HG03280 (cell line): ENCODE data around the gene AFAP1L2.
A peak's percentile ranks its signal among the peaks of the same experiment; 100 is the strongest.

Experiments
- ATAC-seq: cut with Tn5 transposase; IDR thresholded peaks from one replicate; pipeline ENCODE4 v1.9.1; 2021; ENCODE audit warnings: mild to moderate bottlenecking, moderate library complexity; ENCODE audit not compliant: unreplicated experiment

AFAP1L2 gene

GRCh38 chr10:114316744-114317143, 87.6 kb downstream of the AFAP1L2 start:
- ATAC-seq = no peak

DNA sequence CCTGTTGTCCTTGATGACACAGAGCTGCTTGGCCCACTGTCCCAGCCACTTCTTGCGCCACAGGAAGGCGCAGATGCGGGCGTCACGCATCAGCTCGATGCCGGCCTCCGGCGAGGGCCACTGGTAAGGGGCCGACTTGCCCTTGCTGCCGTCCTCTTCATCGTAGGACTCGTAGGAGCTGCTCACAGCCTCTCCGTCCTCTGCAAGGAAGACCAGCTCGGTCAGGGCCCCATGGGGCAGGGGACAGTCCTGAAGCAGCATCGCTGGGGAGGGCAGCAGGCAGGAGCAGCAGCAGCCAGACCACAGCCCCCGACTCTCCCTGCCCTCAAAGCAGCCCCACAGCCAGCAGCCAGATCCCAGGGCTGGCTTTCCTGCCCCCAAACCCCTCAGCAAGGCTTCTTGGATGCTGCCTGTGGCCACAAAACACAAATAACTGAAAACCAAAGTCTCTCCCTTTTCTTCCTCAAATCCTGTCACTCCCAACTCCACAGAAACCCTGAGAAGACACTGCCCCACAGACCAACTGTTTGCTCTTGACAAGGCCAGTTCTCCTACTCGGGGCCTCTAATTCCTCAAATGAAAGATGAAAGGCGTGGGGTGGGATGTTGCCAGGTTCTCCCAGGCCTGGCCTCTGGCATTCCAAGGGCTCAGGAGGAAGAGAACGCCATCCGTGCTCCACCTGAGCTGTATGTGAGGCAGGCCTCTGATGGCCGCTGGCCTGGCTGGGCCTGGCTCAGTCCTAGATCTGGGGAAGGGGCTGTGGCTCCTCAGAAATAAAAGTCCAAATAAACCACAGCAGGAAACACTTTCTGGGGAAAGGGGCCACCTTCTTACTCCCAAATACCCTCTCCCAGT, 88.5 kb downstream of the AFAP1L2 start:
- no peak for ATAC-seq

DNA sequence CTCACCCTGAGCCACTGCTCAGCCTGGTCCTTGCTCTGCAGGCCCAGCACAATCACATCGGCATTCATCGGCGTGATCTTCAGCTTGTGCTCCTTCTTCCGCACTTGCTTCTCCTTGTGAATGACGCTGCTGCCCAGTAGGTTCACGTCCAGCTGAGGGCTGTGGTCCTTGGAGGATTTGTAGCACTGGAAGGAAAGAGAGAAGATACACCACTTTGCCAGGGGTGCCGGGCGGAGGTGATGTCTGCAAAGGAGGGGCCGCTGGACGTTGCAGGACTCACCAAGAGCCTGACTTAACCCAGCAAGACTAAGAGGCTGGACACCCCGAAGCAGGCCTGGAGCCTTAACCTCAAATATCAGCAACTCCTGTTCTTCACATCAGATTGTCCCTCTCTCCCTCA, 90.4 kb downstream of the AFAP1L2 start:
- ATAC-seq = no peak

- no peak for ATAC-seq
Observed at GRCh38 chr10:114313139-114313538, 91.2 kb downstream of the AFAP1L2 start.

GRCh38 chr10:114311496-114312209, 92.6 kb downstream of the AFAP1L2 start:
- ATAC-seq = no peak

- no peak for ATAC-seq
Observed at GRCh38 chr10:114311023-114311422, 93.3 kb downstream of the AFAP1L2 start.

DNA sequence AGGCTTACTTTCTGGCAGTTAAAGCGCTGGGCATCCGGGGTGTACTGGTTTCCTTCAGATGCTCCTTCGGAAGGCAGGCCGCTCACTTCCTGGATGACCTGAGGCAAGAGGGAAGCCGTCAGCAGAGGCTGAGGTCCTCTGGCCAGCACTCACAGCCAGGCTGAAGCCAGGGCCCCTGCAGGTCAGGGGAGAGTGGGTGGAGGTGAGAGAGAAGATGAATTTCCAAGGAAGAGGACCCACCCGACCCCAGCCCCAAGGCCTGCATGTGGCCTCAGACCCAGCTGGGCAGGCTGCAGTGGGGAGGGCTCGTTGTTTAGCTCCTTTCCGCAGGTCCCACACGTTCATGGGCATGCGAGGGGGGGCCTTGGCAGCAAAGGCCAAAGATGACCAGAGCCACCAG, 94.0 kb downstream of the AFAP1L2 start:
- ATAC-seq = no peak

- no peak for ATAC-seq
Observed at GRCh38 chr10:114309364-114309651, 95.0 kb downstream of the AFAP1L2 start.

GRCh38 chr10:114308531-114309363, 95.6 kb downstream of the AFAP1L2 start:
- no peak for ATAC-seq

DNA sequence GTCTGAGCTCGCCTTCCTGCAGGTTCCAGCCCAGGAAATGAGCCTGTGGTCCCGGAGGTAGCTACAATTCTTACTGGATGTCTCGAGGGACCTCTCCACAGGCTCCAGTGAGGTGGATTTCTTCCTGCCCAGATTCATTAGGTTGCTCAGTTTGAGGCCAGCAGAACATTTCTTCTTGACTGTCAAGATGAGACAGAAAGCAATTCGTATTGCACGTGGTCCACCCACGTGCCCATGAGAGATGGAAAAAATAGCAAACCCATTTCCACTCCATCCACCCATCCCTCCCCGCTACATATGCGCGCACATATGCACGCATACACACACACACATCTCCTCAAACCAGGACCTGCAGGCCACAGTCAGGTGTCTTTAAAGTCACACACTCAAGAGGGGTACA, 96.6 kb downstream of the AFAP1L2 start:
- no peak for ATAC-seq

- ATAC-seq = no peak
Observed at GRCh38 chr10:114306116-114306973, 98.0 kb downstream of the AFAP1L2 start.

- no peak for ATAC-seq
Observed at GRCh38 chr10:114305521-114305925, 98.8 kb downstream of the AFAP1L2 start.

GRCh38 chr10:114304571-114305421, 99.5 kb downstream of the AFAP1L2 start:
- peak; percentile 59 for ATAC-seq

GRCh38 chr10:114304017-114304570, 100.2 kb downstream of the AFAP1L2 start:
- ATAC-seq = peak; percentile 74

GRCh38 chr10:114303556-114303955, 100.7 kb downstream of the AFAP1L2 start:
- peak; percentile 5 for ATAC-seq

GRCh38 chr10:114301951-114302710, 102.2 kb downstream of the AFAP1L2 start:
- ATAC-seq = no peak

DNA sequence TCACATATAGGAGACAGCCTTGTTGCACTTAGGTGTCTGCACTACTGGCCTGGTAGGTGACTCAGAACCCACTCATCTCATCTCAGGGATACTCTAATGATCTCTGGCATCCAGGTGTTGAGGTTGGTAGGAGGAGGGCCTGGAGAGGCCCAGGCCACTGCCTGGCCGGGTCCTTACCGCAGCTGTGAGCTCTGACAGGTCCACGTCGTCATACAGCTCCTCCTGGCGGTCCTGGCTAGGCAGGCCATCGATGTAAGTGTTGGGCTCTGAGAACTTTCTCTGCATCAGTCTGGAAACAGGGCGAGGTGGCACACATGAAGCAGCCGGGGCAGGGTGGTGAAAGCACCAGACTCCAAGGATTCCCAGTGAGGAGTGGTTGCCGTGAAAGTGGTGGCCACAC, 103.1 kb downstream of the AFAP1L2 start:
- ATAC-seq = no peak

DNA sequence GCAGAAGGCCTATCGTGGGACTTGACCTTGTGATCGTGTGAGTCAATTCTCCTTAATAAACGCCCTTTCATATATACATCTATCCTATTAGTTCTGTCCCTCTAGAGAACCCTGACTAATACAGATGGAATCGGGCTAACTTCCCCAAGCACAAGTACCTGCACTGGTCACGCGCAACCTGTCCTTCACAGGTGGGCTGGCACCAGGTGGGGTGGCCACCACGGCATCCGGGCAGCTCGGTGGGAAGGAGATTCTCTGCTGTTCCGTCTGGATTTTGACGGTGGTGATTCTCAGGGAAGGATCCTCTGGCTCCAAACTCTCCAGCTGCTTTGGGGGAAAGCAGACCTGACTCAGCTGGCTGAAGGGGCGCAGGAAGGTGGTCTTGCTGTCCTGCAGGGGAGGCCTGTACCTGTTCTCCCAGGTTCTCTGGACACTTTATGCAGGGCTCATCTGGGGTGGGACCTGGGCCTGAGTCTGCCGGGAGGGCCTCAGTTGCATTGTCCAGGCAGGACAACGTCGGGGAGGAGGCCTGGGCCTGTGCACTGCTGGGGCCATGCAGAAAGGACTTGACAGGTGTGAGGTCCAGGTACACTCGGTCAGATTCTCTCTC, 104.2 kb downstream of the AFAP1L2 start:
- no peak for ATAC-seq
